GM18861 (cell line): ENCODE measurements around the gene DUOXA1.
"Not testable (repeated sequence)": the region's sequence is repeated elsewhere in the genome, so short reads cannot be mapped to it uniquely, and the experiment has no call there.

Experiments
- ATAC-seq: cut with Tn5 transposase; IDR thresholded peaks from one replicate; pipeline ENCODE4 v1.9.1; 2021; ENCODE audit not compliant: unreplicated experiment

Gene DUOXA1

DNA sequence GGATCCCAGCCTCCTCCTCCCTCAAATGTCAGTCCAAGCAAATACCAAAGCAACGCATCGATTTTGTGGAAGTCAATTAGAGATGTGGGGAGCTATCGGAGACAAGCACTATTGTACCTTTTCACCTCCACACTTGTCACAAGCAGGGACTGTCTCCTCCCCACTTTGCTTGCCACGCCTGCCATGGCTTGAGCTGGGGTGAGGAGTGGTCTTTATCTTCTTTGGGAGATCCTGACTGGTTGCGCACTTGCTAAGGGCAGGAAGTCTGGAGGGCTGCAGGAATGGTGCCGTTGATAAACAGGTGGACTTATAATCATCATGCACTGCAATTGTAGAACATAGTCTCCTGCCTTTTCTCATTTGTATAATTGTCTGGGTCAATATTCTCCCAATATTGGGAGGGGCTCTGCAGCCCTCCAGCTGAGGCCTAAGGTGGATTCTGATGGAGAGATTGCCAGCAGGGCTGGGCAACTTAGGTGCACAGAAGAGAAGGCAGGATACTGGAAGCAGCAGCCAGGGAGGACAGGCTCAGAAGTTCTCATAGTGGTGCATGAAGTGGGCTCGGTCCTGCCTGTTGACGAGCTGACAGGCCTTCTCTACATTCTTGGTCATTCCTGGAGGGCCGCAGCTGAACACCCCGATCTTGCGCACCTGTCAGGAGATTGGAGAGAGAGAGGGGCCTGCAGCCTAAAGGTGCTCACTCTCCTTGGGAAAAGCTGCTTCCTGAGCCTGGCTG, 35.9 kb downstream of the DUOXA1 start:
- ATAC-seq, result no peak

DNA sequence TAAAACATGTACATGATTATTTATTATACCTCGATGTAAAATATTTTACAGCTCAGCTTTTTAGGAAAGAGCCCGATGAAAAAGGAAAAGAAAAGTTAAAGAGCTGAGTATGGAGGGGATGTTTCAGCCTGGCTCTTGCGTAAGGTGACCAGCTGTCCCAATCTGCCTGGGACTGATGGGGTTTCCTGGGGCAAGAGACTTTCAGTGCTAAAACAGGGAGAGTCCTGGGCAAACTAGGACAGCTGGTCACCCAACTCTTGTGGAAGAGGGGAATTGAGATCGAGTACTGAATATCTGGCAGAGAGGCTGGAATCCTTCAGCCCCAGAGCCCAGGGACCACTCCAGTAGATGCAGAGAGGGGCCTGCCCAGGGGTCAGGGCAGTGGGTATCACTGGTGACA, 36.7 kb downstream of the DUOXA1 start:
- ATAC-seq, result no peak

DNA sequence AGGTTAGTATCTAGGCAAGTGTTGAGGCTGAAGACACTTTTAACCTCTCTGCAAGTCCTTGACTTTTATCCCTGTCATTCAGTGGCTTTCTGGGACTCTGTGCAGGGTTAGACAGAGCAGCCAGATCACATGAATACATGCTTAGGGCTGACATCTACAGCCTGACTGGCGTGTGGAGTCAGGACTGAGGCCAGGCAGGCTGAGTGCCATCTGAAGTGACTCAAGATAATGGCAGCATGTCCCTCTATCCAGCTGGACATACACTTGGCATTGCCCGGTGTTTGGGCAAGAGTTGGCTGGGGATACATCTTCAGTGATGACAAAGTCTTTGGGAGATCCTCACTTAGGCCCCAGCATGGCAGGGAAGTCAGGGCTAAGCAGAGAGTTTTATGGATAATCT, 38.1 kb downstream of the DUOXA1 start:
- no peak for ATAC-seq

DNA sequence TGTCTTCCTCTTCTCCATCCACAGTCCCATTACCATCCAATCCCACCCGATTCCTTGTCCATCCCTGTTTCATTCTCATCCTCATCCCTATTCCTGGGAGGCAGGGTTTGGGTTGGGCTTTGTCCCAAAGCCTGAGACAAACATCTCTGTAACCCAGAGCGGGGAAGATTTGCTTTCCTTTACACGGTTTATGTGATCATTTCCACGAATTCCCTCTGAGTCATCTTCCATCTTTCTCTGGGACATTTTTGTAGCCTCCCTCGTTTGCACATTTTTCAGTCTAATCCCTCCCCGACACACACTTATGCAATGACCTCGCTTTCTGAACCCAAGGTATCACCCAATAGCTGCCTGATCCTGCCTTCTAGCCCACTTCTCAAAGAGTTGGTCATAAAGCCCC, 38.5 kb downstream of the DUOXA1 start:
- no peak for ATAC-seq

DNA sequence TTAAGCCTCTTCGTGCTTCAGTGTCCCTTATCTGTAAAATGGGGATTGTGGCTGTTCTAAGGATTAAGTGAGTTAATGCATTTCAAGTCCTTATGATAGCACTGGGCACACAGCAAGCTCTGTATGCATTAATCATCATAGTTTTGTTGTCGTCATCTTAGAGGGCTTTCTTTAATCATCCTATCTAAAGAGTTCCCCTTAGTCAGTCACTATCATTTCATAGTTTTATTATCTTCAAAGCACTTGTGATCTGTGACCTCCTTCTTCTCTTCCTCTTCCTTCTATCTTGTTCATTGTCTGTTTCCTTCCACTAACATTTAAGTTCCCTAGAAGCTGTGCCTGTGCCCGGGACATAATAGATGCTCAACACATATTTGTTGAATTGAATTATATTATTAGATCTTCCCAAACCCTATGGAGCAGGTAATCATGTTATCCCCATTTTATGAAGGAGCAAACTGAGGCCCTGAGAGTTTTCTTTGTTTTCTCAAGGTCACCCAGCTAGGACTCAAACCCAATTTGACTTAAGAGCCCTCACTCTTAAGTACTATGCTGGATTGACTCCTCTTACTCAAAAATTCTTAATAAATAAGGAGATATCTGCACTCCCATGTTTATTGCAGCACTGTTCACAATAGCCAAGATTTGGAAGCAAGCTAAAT, 39.8 kb downstream of the DUOXA1 start:
- ATAC-seq, result no peak

DNA sequence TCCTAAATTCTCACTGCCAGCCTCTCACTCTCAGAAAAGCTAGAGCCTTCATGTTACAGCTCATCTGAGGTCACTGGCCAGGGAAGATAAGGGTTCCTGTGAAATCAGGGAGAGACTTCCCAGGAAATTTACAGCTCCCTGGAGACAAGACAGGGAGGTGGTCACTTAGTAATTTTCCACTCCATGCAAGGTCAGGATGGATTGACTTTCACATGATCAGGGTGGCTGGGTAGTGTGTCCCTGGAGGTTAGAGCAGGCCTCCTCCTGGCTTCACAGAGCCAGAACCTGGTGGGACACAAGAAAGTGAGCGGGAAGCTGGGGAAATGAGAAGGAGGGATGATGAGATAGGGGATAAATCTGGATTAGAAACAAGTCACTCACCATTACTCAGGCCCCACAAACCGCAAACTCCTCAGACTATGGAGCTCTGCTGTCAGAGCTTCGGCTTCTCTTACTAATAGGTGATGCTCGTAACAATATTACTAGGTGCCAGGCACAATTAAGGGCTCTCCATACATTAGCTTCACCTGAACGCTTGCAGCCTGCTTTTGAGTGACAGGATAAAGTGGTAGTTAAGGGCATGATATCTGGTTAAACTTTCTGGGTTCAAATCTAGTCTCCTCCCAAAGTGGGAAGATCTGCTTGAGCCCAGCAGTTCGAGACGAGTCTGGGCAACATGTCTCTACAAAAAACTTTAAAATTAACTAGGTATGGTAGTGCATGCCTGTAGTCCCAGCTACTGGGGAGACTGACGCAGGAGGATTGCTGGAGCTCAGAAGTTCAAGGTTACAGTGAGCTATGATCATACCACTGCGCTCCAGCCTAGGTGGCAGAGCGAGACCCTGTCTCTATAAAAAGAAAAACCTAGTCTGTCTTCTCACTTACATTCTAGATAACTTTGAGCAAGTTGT, 40.6 kb downstream of the DUOXA1 start:
- no peak for ATAC-seq

DNA sequence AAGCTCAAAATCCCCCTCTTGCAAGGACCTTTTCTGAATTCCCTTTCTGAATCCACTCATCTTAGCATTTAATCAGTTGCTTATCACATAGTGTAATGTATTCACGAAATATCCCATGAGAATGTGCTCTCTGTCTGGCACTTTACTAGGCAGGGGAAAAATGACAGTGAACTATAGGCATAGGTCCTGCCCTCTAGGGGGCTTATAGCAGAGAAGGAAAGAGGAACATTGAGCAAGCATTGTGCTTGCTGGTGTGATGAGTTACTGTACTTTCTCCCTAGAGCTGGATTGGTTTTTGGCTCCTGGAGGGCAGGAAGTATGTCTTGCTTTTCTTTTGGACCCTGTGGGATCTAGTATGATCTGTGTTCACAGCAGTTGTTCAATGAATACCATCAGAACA, 42.2 kb downstream of the DUOXA1 start:
- no peak for ATAC-seq

DNA sequence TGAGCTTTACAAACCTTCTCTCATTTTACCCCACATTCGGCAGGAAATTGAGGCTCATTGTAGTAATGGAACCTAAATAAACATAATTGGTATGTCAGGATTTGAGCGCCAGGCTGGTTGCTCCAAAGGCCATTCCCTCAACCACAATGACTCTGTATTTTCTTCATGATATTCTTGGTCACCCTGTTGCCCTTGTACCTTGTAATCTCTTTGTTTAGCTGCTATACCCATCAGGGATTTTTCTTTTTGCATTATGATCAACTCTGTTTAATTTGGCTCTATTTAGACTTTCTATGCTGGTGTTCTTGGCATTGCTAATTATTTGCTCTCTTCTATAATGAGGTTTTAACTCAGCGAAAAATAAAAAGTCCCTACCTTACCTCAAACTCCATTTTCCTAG, 45.5 kb downstream of the DUOXA1 start:
- ATAC-seq, result no peak

DNA sequence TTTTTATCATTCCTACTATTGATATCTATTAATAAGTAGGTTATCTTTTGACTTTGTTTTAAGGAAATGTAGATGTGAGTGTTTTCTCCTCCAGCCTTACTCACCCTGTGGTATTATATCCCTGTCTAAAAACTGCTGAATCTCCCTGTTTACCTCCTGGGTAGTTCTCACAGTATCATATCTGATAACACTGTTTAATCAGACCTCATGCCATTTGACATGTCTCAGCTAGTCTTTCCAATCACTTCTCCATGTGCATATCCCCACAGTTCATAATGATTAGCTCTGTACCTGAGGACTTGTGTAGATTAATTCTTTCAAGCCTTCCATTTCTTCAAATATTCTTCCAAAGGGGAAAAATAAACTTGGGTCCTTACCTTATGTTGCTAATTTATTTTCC, 46.5 kb downstream of the DUOXA1 start:
- no peak for ATAC-seq

DNA sequence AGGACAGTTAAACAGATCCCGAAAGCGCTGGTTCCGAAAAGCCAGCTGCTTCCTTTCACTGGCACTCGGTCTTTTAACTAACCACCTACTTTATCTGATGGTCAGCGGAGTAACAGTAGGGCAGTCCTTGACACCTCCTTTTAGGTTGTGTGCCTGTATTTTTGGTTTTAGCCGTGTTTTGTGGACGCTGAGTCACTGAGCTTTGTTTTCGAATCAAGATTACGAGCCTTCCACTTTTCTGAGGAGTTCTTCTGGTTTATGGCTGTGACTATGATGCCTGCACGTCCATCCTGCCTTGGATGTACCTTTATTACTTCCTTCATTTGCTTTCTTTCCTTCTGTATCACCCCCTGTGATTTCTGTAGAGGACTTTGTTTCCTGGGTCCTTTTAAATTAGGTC, 47.3 kb downstream of the DUOXA1 start:
- not testable (repeated sequence) for ATAC-seq

DNA sequence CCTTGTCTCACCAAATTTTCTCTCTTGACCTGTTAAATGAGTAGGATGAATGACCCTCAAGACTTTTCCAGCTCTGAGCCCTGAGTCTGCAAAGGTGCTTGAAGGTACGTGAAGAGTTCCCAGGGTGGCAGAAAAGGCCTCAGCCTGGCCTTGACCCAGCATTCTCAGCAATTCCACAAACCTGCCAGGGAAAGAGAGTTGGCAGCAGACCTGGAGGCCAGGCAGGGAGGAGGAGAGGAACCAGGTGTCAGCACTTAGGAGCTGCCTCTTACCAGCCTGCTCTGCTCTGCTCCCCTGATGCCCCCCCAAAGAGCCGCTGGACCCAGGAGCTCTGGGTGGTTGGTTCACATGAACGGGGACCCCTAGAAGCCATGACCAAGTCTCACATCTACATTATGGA, 49.1 kb downstream of the DUOXA1 start:
- not testable (repeated sequence) for ATAC-seq

DNA sequence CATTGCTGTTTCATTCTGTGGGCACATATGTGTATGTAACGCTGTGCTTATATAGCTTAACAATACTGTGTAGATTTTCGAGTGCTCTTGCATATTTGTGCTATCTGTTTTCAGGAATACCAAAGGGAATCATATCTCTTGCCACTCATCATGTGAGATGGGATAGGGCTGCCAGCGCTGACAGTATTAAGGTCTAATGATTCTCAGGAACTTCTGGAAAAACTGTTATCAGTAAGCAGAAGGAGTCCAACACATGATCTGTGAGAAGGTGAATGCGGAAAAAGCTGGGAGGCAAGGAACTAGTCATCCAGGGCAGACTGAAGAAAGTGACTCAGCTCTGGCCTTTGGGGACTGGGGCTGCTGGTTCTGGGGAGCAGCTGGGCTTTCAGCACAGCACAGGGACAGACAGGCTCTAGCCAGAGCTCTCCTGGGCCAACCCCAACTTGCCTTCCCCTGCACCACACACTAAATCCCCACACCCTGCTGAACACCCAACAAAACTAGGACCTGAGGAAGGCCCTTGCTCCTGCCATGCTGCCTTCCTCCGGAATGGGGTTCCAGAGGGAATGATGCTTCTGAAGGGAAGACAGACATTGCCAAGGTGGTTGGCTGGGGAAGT, 49.9 kb downstream of the DUOXA1 start:
- not testable (repeated sequence) for ATAC-seq

DNA sequence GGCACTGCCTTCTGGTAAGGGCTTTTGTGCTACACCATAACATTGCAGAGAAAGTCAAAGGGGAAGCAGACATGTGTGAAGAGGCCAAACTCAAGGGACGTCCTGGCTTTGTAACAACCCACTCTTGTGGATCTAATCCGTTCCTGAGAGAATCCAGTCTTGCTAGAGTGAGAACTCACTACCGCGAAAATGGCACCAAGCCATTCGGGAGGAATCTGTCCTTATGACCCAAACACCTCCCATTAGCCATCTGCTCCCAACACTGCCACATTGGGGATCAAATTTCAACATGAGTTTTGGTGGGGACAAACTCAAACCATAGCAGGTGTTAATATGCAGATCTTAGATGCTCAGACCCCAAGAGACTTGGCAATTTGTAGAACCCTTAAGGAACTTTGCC, 50.5 kb downstream of the DUOXA1 start:
- ATAC-seq, result not testable (repeated sequence)

DNA sequence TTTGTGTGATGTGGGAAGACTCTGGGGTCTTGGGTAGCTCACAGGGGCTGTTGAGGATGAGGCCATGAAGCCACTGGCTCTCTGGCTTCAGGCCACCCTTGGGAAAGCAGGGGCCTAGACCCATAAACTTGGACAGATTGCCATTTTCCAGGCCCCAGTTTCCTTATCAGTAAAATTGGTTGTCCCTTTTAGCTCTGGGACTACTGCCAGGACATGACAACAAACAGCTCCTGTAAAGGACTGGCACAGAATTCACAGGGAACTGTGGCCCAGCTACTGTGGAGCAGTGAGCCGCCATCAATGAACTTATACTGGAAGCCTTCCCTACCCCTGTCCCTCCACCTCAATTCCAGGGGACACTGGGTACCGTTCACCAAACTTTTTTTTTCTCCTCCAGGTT, 52.3 kb downstream of the DUOXA1 start:
- ATAC-seq, result not testable (repeated sequence)

DNA sequence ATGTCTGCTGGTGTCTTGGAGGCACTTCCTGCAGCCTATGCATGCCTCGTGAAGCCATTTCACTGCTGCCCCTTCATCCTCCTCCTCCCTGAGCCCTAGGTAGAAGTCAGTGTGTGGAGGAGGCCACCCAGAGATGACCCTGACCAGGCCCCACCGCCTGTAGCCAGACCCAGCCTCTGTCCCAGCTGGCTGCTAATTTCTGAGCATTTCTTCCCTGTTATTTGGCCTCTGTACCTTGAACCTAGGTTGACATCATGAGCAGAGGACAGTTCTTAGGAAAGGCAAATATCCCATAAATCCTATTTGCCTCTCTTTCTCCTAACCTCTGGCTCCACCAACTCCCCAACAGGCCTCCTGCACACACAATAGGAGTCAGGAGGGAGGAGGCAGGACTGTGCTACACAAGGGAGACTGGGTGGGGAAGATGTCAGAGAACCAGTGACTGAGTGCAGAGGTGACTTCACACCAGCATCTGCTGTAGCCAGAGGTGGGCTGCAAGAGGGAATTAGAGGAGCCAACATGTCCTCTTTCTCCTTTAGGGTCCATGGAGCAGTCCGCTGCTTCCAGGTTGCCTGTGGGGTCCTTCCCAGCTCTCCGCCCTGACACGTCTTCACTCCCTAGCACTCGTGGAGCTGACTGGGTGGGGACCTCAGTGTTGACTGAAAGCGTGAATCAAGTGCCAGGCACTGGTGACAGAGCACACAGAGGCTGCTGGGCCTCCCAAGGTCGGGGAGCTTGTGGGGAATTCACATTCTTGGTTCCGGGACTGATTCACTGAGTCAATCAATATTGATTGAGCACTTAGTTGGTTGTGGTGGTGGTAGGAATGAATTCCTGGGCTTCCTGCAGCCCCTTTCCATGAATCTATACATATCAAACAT, 54.0 kb downstream of the DUOXA1 start:
- not testable (repeated sequence) for ATAC-seq

DNA sequence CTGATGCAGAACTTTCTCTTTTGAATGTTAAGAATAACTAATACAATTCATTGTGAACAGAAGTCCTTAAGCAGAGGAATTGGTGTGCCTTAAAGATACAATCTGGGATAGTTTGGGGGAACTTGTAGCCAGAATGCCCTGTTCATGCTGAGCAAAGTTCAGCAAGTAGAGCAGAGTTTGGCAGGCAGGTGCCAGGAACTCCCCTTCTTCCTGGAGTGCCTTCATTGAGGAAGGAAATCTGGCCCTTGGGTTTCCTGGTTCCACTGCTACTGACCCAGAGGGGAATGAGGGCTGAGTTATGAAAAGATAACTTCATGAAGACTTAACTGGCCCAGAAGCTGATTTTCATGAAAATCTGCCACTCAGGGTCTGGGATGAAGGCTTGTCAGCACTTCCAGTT, 56.1 kb downstream of the DUOXA1 start:
- not testable (repeated sequence) for ATAC-seq

DNA sequence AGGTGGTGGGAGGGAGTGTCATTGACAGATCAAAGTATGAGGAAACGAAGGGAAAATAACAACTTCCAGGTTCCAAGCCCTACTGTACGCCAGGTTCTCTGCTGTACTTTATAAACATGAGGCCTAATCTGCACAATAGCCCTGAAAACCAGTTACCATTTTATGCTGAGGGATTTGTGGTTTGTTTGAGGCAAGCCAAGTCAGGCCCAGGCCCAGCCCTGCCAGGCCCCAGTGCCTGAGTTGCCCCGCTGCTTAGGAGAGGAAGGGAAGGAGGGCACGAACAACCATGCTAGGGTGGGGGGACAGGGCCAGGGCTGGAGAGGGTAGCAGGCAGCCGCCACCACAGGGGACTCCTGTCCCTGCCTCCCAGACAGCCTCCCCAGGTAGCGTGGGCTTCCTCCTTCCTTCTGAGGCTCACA, 59.7 kb downstream of the DUOXA1 start:
- not testable (repeated sequence) for ATAC-seq
